ENCODE measurements around the gene SULT1B1.

- TF ChIP-seq CTCF (IDR thresholded peaks at IDR 0.05; ENCODE audit: extremely low read depth in 1 of 2, insufficient read depth in 1 of 2, low read depth in 1 of 2, low read length in 2 of 2) (no peak), MYC (IDR thresholded peaks at IDR 0.05; ENCODE audit: low read depth, low read length) (no peak), MAX (IDR thresholded peaks at IDR 0.05; ENCODE audit: insufficient read depth, insufficient read length) (no peak), POLR2AphosphoS5 (IDR thresholded peaks at IDR 0.05; ENCODE audit: insufficient read depth, low read depth, low read length) (no peak), EZH2 (IDR thresholded peaks at IDR 0.05; ENCODE audit: borderline replicate concordance, low read depth, low read length, severe bottlenecking) (no peak), POLR2A (IDR thresholded peaks at IDR 0.05; ENCODE audit: low read depth, low read length) (no peak), FOS (IDR thresholded peaks at IDR 0.05; ENCODE audit: borderline replicate concordance, insufficient read depth, low read length) (no peak)
Observed at GRCh38 chr4:69750346-69750745, 10.1 kb downstream of the SULT1B1 start.

Data from endothelial cell of umbilical vein (primary cell).